PC-3 (cell line): ENCODE data around the gene TRAPPC2.

Source experiments
- EZH2 ChIP-seq: fragments of 300-600 bp; sonication (generic); IDR thresholded peaks from one replicate; pipeline ENCODE4 v1.6.1; 2017; ENCODE audit warnings: antibody characterized with exemption, mild to moderate bottlenecking, low read length; ENCODE audit not compliant: unreplicated experiment
- EZH2phosphoT487 ChIP-seq: fragments of 300-600 bp; sonication (generic); IDR thresholded peaks from 2 replicates; pipeline ENCODE4 v1.6.1; 2018; ENCODE audit warnings: mild to moderate bottlenecking, antibody characterized with exemption, low read length, borderline replicate concordance
- TF ChIP-seq, protein P1 (sequence below): fragments of 300-600 bp; sonication (generic); conservative IDR thresholded peaks from 2 replicates; pipeline ENCODE4 v1.5.1; 2017; ENCODE audit warnings: antibody characterized with exemption, low read depth, mild to moderate bottlenecking, low read length

GRCh38 chrX:13699183-13699826, 35.1 kb downstream of the TRAPPC2 start:
- TF ChIP-seq, protein P1, sequence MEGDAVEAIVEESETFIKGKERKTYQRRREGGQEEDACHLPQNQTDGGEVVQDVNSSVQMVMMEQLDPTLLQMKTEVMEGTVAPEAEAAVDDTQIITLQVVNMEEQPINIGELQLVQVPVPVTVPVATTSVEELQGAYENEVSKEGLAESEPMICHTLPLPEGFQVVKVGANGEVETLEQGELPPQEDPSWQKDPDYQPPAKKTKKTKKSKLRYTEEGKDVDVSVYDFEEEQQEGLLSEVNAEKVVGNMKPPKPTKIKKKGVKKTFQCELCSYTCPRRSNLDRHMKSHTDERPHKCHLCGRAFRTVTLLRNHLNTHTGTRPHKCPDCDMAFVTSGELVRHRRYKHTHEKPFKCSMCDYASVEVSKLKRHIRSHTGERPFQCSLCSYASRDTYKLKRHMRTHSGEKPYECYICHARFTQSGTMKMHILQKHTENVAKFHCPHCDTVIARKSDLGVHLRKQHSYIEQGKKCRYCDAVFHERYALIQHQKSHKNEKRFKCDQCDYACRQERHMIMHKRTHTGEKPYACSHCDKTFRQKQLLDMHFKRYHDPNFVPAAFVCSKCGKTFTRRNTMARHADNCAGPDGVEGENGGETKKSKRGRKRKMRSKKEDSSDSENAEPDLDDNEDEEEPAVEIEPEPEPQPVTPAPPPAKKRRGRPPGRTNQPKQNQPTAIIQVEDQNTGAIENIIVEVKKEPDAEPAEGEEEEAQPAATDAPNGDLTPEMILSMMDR, result no peak
- TF ChIP-seq EZH2phosphoT487 (no peak), EZH2 (no peak)
